ENCODE measurements around the gene KRT26. TPM values are rescaled to one million over a fixed set of nuclear protein-coding genes. Genes with fewer than 3 reads are reported as not detected.
"Not testable (repeated sequence)": the region's sequence is repeated elsewhere in the genome, so short reads cannot be mapped to it uniquely, and the experiment has no call there.

KRT26 gene
- total RNA-seq, result not detected in 2 replicates

GRCh38 chr17:40772101-40772500 is at the start of gene KRT26:
Gene KRT26, minus strand, starts transcription at chr17:40772201. Its CDS starts 88 bp downstream, at chr17:40772113.
- DNase-seq (ENCODE audit: low read depth in 2 of 2), result no peak

- DNase-seq (ENCODE audit: low read depth in 2 of 2), result no peak
Measured at GRCh38 chr17:40821536-40821935, 49.5 kb upstream of the KRT26 start.

GRCh38 chr17:40820228-40820838 is 48.3 kb upstream of the KRT26 start:
- DNase-seq (ENCODE audit: low read depth in 2 of 2), result no peak

GRCh38 chr17:40819528-40820125 is 47.6 kb upstream of the KRT26 start:
- peak in 1 of 2 donors; percentile 39 for DNase-seq (ENCODE audit: low read depth in 2 of 2)

GRCh38 chr17:40818733-40819527 is 46.9 kb upstream of the KRT26 start:
- DNase-seq (ENCODE audit: low read depth in 2 of 2), result peak; percentile 50 to 84

- DNase-seq (ENCODE audit: low read depth in 2 of 2), result no peak
Measured at GRCh38 chr17:40818343-40818732, 46.3 kb upstream of the KRT26 start.

GRCh38 chr17:40817103-40817682 is 45.2 kb upstream of the KRT26 start:
- no peak for DNase-seq (ENCODE audit: low read depth in 2 of 2)

GRCh38 chr17:40816569-40816968 is 44.6 kb upstream of the KRT26 start:
- DNase-seq (ENCODE audit: low read depth in 2 of 2), result no peak

- DNase-seq (ENCODE audit: low read depth in 2 of 2), result no peak
Measured at GRCh38 chr17:40815381-40815780, 43.4 kb upstream of the KRT26 start.

GRCh38 chr17:40814657-40815056 is 42.7 kb upstream of the KRT26 start:
- DNase-seq (ENCODE audit: low read depth in 2 of 2), result not testable (repeated sequence)

- DNase-seq (ENCODE audit: low read depth in 2 of 2), result peak in 1 of 2 donors; percentile 23
Measured at GRCh38 chr17:40813804-40814203, 41.8 kb upstream of the KRT26 start.

- DNase-seq (ENCODE audit: low read depth in 2 of 2), result no peak
Measured at GRCh38 chr17:40812639-40813038, 40.6 kb upstream of the KRT26 start.

GRCh38 chr17:40810494-40810893 is 38.5 kb upstream of the KRT26 start:
- DNase-seq (ENCODE audit: low read depth in 2 of 2), result peak; percentile 14 to 54

GRCh38 chr17:40809721-40810421 is 37.9 kb upstream of the KRT26 start:
- peak; percentile 28 to 34 for DNase-seq (ENCODE audit: low read depth in 2 of 2)

- DNase-seq (ENCODE audit: low read depth in 2 of 2), result no peak
Measured at GRCh38 chr17:40806131-40806530, 34.1 kb upstream of the KRT26 start.

- DNase-seq (ENCODE audit: low read depth in 2 of 2), result peak; percentile 52 to 69
Measured at GRCh38 chr17:40803617-40804082, 31.6 kb upstream of the KRT26 start.

- no peak for DNase-seq (ENCODE audit: low read depth in 2 of 2)
Measured at GRCh38 chr17:40801157-40801556, 29.2 kb upstream of the KRT26 start.

- no peak for DNase-seq (ENCODE audit: low read depth in 2 of 2)
Measured at GRCh38 chr17:40800381-40800780, 28.4 kb upstream of the KRT26 start.

GRCh38 chr17:40799859-40800258 is 27.9 kb upstream of the KRT26 start, which contains the start of gene KRT28:
Gene KRT28, minus strand, starts transcription at chr17:40799959. Its CDS starts 66 bp downstream, at chr17:40799893.
- DNase-seq (ENCODE audit: low read depth in 2 of 2), result no peak

- no peak for DNase-seq (ENCODE audit: low read depth in 2 of 2)
Measured at GRCh38 chr17:40796846-40797245, 24.8 kb upstream of the KRT26 start.

GRCh38 chr17:40795019-40795667 is 23.1 kb upstream of the KRT26 start:
- DNase-seq (ENCODE audit: low read depth in 2 of 2), result no peak

All from dermis microvascular lymphatic vessel endothelial cell (primary cell).